DLD1 (cell line): Measurements from ENCODE around the gene SDK2.
"Not testable (repeated sequence)": the region's sequence is repeated elsewhere in the genome, so short reads cannot be mapped to it uniquely, and the experiment has no call there.

Experiments used
- in situ Hi-C: cut with HindIII; loops from 2 replicates; pipeline ENCODE4 v1.10.0; 2017; ENCODE audit warnings: low sequenced_read_pairs

The SDK2 gene

GRCh38 chr17:73312887-73313286 lies 331.4 kb downstream of the SDK2 start:
- in situ Hi-C loops = not testable (repeated sequence)

DNA sequence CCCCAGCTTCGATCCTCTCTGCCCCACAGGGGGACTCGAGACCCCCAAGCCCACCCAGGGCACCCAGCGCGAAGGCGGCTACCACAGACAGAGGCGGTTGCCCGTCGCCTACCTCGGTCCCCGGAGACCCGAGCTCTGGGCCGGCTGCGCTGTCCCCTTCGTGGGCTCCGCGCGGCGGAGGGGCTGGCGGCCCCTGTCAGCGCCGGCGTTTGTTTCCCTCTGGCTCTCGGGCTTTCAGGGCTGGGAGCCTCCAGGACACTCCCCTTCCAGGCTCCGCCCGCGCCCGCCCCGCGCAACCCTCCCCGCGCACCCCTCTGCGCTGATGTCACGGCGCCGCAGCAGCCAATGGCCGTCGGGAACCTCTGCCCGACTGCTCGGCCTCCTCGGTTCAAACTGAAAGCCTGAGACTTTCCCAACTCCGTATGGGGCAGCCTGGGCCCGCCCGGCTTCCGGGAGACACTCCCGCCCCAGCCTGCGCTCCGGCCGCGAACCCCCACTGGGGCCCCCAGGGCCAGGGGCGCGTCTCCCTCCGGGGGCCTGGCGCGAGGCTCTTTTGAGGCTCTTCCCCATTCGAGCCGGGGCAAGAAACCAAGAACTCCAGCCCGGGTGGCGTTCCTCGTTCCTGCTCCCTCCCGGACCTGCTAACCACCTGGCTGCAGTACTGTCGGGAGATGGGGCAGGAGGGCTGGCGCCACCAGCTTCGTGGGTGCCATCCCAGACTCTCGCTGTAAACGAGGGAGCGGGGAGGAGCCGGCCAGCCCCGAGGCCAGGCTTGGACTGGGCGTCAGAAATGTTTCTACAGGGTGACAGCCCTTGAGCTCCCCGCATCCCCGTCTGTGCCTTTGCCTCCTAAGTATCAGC lies 332.2 kb downstream of the SDK2 start, which contains the start of gene CDC42EP4:
TSS of gene CDC42EP4 (minus strand) at position 221 of the 861 bp plus-strand sequence. CDS start 25,501 bp downstream, outside the sequence.
- in situ Hi-C loops = no loop called here

DNA sequence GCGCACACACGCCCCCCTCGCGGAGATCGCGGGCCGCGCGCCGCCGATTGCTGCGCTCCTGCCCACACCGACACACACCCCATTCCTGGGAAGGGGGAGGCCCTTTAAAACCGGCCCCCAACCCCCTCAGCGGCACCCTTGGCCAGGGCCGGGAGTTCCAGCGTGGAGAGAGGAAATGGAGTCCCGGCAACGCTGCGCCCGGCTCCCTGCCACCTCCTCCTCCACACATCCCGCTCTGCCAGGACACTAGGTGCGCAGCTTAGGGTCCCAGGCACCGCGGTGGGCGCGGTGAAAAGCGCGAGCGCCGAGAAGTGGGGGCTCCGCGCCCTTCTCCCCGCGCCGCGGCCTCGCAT lies 332.8 kb downstream of the SDK2 start:
- in situ Hi-C loops = no loop called here

GRCh38 chr17:73309727-73310596 lies 334.3 kb downstream of the SDK2 start:
- in situ Hi-C loops = no loop called here

DNA sequence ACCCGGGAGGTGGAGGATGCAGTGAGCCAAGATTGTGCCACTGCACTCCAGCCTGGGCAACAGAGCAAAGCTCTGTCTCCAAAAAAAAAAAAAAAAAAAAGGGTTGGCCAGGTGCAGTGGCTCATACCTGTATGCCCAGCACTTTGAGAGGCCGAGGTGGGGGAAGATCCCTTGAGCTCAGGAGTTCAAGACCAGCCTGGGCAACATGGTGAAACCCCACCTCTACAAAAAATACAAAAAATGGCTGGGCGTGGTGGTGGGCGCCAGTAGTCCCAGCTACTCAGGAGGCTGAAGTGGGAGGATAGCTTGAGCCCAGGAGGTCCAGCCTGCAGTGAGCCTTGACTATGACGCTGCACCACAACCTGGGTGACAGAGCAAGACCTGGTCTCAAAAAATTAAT lies 335.3 kb downstream of the SDK2 start:
- in situ Hi-C loops = not testable (repeated sequence)

GRCh38 chr17:73308017-73308823 lies 336.0 kb downstream of the SDK2 start:
- in situ Hi-C loops = no loop called here

DNA sequence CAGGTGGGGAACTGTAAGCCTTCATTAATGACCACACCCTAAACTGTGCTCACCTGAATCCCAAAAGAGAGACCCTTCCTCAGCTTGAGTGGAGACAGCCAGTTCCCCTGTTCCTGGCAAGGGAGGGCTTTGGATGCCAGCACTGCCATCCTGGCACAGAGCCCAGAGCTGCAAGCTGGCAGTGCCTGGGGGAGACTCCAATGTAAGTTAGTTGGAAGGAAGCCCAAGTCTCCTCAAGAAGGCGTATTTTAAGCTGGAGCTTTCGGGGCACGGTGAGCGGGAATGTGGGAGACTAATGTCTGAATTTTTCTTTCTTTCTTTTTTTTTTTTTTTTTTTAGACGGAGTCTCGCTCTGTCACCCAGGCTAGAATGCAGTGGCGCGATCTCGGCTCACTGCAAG lies 337.1 kb downstream of the SDK2 start:
- in situ Hi-C loops = no loop called here

DNA sequence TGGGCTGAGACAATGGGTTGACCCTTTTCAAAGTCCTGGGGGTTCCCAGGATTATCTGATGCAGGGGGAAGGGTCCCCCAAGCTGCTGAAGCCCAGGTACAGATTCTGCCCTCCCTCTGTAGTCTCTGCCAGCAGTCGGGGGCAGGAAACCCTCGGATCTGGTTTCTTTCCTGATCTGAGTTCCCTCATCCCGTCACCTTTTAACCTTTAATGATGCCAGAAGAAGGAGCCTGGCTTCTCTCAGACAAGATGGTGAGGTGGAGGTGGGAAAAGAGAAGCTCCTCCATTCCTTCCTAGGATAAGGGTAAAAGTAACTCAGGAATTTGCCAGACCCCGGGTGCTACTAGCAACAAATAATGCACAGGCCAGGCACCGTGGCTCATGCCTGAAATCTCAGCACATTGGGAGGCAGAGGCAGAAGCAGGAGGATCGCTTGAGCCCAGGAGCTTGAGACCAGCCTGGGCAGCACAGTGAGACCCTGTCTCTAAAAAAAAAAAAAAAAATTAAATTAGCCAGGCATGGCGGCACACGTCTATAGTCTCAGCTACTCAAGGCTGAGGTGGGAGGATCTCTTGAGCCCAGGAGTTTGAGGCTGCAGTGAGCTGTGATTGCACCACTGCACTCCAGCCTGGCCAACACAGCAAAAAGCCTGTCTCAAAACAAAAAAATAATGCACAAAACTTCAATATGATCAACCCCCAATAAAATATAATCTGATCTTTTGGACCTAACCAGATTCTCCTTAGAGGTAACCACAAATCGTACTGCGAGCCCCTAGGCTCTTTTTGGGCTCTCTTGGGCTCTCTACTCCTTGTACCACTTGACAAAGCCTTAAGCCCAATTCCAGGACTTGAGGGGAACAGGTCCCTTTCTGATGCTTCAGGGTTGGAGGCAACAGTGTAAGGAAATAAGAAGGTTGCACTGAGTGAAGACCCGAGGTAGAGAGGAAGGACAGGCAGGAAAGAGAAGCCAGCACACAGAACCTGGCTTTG lies 338.1 kb downstream of the SDK2 start:
- in situ Hi-C loops = no loop called here

GRCh38 chr17:73304971-73305812 lies 339.1 kb downstream of the SDK2 start:
- in situ Hi-C loops = no loop called here

- in situ Hi-C loops = no loop called here
Measured at GRCh38 chr17:73304438-73304837, 339.8 kb downstream of the SDK2 start.

GRCh38 chr17:73302189-73302588 lies 342.1 kb downstream of the SDK2 start:
- in situ Hi-C loops = no loop called here

GRCh38 chr17:73301369-73301768 lies 342.9 kb downstream of the SDK2 start:
- in situ Hi-C loops = no loop called here

- in situ Hi-C loops = no loop called here
Measured at GRCh38 chr17:73300392-73300791, 343.9 kb downstream of the SDK2 start.

GRCh38 chr17:73297934-73298861 lies 346.0 kb downstream of the SDK2 start:
- in situ Hi-C loops = no loop called here

GRCh38 chr17:73293480-73293911 lies 350.7 kb downstream of the SDK2 start:
- in situ Hi-C loops = no loop called here

GRCh38 chr17:73293031-73293430 lies 351.2 kb downstream of the SDK2 start:
- in situ Hi-C loops = no loop called here

DNA sequence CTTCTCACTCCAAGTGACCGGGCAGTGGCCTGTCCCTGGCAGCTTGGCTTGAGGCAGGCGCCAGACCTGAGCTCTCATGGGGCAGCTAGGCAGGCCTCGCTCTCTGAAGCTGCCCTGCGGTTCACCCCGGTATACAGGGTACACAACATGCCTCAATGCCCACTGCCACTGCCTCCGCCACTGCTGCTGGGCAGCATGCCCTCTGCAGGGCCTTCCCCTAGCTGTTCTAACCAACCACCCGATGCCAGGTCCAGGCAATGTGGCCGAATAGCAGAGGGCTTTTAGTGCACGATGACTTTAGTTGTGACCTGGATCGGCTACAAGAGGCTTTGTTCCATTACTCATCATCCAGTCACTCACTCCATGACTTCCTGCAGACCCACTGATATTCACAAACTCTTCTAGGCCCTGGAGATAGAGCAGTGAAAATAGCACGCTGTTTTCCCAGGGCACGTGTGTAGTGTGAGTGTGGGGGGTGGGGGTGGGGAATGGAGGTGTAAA lies 352.2 kb downstream of the SDK2 start:
- in situ Hi-C loops = no loop called here
